Retinal pigment epithelial cell (primary cell): ENCODE measurements around the gene POLD1.

Experiments
- DNase-seq: peaks from one replicate; pipeline ENCODE4 v3.0.0-alpha.2; 2010; ENCODE audit warnings: low read depth
- H3K4me3 ChIP-seq: 2 replicates; pipeline ENCODE4 v1.5.1; 2011; ENCODE audit warnings: mild to moderate bottlenecking, low read length, control low read depth, moderate library complexity
- CTCF ChIP-seq: conservative IDR thresholded peaks from 2 replicates; pipeline ENCODE4 v1.5.1; 2011; ENCODE audit warnings: low read depth, low read length, control low read depth, inconsistent platforms

The POLD1 gene

GRCh38 chr19:50399368-50399745 is 15.2 kb downstream of the POLD1 start:
- TF ChIP-seq CTCF: no peak
- no peak overlapping the region for H3K4me3 ChIP-seq
- DNase-seq: no peak

GRCh38 chr19:50401605-50402450 is 17.7 kb downstream of the POLD1 start:
- no peak for TF ChIP-seq CTCF
- H3K4me3 ChIP-seq: no peak overlapping the region
- no peak for DNase-seq

GRCh38 chr19:50402544-50403301 is 18.6 kb downstream of the POLD1 start:
- no peak overlapping the region for H3K4me3 ChIP-seq
- no peak for DNase-seq
- TF ChIP-seq CTCF: no peak

- no peak for TF ChIP-seq CTCF
- H3K4me3 ChIP-seq: no peak overlapping the region
- DNase-seq: no peak
These were observed 22.1 kb downstream of the POLD1 start for GRCh38 chr19:50406156-50406820.

- no peak for DNase-seq
- no peak for TF ChIP-seq CTCF
- H3K4me3 ChIP-seq: no peak overlapping the region
These were observed 22.7 kb downstream of the POLD1 start for GRCh38 chr19:50406829-50407228.

GRCh38 chr19:50409347-50409746 is 25.2 kb downstream of the POLD1 start:
- DNase-seq: no peak
- TF ChIP-seq CTCF: no peak
- no peak overlapping the region for H3K4me3 ChIP-seq
